GM08714 (cell line): ENCODE data around the gene FAM227A.
"Not testable (repeated sequence)": the region's sequence is repeated elsewhere in the genome, so short reads cannot be mapped to it uniquely, and the experiment has no call there.

Source experiments
- H3K4me3 ChIP-seq: fragments of 200-500 bp; sonication (Bioruptor generic); 2 replicates; pipeline ENCODE4 v1.5.1; 2014; ENCODE audit warnings: mild to moderate bottlenecking, low read length, inconsistent platforms
- ZNF274 ChIP-seq: IDR thresholded peaks from 2 replicates; pipeline ENCODE4 v1.6.1; 2012; ENCODE audit warnings: mild to moderate bottlenecking, low read depth, low read length

FAM227A gene

DNA sequence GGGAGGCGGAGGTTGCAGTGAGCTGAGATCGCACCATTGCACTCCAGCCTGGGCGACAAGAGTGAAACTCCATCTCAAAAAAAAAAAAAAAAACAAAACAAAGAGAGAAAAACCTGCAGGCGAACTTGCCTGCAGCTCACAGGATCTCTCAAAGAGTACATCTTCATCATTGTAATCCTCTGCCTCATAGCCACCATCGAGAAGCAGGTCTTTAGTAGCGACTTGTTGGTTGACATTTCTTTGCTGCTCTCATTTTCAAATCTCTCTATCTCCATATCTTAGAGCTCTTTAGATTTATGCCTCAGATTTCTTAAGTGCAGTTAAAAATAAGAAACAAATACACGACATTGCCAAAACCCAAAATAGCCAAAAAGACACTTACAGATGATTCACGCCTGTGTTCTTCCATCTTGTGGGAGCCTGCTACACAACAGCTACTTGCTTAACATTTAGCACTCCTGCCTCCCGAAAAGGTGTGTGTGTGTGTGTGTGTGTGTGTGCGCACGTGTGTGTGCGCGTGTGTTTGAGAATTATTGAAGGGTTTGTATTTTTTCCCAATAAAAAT, 14.6 kb downstream of the FAM227A start:
- H3K4me3 ChIP-seq, result no peak overlapping the region
- no peak for TF ChIP-seq ZNF274

DNA sequence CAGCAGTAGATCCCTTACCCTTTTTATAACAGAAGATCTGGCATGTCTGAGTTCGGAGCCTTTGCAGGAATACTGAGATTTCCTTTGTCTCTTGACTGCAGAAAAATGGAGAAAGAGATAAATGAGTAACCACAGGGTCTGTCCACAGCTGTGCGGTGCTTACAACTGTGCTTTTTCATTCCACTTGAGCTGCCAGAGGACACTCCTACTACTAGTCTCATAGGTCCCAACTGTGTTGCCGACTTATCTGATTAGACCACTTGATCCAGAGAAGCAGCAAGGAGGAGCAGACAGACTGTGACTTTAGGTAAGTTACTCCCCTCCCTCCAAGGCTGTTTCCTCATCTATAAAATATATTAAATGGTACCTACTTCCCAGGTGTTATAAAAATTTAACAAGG, 17.5 kb downstream of the FAM227A start:
- no peak overlapping the region for H3K4me3 ChIP-seq
- TF ChIP-seq ZNF274, result no peak

DNA sequence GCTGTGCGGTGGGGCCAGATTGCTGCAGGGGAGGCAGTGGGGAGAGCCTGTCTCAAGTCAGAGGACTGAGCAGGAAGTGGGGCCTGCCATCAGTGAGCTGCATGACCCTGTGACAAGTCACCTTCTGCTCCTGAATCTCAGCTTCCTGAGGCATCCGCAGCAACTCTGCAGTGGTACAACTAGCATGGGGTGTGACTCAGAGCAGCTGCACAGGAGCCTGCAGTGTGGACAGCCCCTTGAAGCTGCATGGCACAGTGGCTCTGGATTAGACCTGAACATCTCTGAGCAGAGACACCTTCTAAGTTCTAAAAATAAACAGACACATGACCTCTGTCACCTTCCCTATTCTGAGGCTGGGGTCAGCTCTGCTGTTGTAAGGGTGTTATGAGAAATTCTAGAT, 18.0 kb downstream of the FAM227A start:
- no peak for TF ChIP-seq ZNF274
- H3K4me3 ChIP-seq, result no peak overlapping the region

DNA sequence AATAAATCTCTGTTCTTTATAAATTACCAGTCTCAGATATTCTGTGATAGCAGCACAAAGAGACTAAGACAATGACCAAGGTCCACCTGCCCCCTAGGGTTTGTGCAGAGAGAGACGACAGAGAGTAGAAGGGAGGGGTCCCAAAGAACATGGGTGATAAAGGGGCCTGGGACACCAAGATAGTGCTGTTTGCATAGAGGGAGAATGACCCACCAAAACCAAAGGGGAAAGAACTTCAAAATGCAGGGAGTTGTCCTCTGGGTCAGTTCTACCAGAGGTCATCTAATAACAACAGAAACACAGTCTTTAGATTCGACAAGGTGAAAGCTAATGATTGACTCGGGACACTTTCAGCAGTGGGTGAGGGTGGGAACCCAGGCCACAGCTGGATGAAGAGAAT, 23.7 kb downstream of the FAM227A start:
- no peak for TF ChIP-seq ZNF274

DNA sequence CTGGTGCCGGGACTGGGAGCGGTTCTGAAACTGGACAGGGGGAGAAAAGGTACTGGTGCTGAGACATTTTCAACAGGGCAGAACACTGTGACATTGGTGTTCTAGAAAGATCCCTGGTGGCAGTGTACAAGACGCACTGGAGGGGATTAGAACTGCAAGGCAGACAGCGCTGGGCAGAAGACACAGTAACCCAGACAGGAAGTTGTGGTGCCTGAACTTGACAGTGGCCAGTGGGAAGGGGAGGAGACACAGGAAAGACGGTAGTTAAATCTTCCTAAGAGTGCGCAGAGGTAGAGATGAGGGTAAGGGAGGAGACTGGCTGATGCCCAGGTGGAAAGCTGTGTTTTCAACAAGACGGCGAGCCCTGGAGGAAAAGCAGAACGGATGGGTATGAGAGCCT, 24.5 kb downstream of the FAM227A start:
- TF ChIP-seq ZNF274, result no peak
- no peak overlapping the region for H3K4me3 ChIP-seq

More for the DNA sequence above, 23.7 kb downstream of the FAM227A start:
- no peak overlapping the region for H3K4me3 ChIP-seq

DNA sequence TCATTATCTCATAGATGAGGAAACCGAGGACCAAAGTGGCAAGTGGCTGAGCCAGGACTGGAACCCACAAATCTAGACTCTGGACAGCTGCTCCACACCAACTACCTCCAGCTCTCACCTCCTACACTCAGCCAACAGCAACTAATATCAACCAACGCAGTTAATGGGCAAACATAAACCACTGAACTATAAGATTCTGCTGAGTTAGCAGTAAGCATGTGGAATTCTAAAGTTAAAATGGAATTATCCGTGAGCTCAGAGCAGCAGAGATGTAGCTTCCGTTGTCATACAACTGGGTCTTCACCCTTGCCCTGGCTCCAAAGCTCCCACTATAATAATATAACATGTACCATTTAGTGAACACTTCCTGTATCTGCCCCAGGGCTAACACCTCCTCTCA, 27.1 kb downstream of the FAM227A start:
- no peak overlapping the region for H3K4me3 ChIP-seq
- TF ChIP-seq ZNF274, result no peak

DNA sequence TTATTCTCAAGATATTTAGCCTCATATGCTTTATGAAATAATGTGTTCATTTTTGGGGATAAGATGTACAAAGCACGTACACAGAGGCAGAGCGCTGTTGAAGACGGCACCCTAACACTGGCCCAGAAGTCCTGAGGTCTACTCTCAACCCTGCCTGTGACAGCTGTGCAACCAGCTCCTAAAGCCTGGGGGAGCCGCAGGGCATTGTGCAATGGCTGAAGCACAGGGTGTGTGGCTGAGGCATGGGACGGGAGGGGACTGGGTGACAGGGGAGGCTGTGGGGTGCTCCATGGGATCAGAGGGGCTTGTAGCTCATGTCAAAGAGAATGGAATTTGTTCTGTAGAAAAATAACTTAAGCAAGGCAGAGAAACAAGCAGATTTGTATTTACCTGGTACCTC, 27.7 kb downstream of the FAM227A start:
- no peak for TF ChIP-seq ZNF274

DNA sequence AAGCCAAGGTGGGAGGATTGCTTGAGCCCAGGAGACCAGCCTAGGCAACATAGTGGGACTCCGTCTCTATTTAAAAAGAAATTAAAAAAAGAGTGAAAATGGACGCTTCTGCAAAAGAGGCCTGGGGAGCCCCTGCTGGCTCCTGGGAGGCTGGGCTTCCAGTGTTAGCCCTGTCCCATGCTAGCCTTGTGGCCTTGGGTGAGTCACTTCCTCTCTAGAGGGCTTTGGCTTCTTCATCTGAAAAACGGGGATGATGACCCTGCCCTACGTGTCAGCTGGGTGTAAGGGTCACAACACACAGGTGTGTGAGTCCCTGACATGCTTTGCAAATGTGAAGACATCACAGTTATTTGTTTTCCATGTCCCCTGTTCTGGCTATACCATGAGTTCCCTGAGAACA, 32.8 kb downstream of the FAM227A start:
- H3K4me3 ChIP-seq, result no peak overlapping the region
- no peak for TF ChIP-seq ZNF274

More for the DNA sequence above, 27.7 kb downstream of the FAM227A start:
- no peak overlapping the region for H3K4me3 ChIP-seq

DNA sequence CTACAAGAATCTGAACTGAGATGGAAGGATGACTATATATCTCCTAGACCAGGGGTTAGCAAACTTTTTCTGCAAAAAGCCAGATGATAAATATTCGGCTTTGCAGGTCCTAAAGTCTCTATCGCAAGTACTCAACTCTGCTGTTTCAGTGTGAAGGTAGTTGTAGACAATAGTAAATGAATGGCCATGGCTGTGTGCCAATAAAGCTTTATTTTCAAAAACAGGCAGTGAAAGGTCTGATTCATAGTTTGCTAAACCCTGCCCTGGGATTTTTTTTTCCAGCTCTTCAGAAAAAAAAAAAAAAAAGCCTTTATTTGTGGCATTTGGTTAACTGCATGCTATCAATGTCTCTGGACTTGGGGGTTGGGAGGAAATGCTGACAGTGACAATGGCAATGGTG, 37.5 kb downstream of the FAM227A start:
- TF ChIP-seq ZNF274, result no peak
- H3K4me3 ChIP-seq, result no peak overlapping the region

DNA sequence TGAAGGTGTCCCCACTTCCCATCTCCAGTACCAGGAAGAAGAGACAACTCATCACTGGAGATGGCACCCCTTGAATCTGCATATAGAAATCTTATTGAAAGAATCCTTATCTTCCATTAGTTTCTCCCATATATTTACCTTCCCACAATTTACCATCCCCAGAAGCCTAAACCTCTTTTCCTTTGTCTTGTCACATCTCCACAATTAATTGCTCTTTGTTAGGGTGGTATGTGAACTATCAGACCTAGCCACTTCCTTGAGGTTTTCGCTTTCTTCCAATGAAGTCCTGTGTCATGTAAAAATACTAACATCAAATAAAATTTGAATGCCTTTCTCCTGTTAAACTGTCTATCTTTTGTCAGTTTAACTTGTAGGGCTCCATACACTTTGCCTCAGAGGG, 37.9 kb downstream of the FAM227A start:
- H3K4me3 ChIP-seq, result no peak overlapping the region
- TF ChIP-seq ZNF274, result no peak

DNA sequence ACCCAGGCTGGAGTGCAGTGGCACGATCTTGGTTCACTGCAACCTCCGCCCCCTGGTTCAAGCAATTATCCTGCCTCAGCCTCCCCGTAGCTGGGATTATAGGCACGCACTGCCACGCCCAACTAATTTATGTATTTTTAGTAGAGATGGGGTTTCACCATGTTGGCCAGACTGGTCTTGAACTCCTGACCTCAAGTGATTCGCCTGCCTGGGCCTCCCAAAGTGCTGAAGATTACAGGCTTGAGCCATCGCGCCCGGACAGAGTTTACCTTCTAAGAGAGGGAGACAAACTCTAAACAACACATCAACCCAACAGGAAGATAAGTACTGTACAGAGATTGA, 41.2 kb downstream of the FAM227A start:
- H3K4me3 ChIP-seq, result not testable (repeated sequence)

DNA sequence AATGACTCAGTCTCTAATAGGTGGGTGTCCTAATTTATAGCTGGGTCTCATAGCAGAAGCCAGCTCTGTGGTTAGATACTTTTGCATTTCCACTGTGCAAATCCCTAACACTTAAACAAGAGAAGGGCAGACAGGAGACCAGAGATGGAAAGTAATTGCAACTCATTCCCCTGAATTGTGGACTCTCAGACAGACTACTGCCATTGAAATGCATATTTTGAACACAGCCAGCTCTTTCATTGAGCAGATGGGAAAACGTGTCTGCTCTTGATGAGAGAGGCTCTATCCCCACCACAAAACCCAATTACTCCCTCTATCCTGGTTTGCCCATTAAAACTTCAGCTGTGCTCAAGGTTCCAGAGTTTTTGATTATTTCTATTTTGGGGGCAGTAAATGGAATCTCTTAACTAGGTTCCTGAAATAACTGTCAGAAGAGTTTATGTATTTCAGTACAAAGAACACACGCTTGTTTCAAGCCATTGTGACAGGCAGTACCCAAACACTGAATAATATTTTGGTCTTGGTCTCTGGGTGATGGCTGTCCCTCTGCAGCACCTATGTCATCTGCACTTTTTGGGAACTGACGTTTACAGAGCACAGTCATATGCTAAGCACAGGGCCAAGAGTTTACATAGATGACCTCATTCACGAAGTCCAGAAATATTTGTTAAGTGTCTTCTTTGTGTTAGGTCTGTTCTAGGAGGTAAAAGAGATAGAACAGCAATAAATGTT, 41.7 kb downstream of the FAM227A start:
- H3K4me3 ChIP-seq, result no peak overlapping the region
- TF ChIP-seq ZNF274, result no peak

DNA sequence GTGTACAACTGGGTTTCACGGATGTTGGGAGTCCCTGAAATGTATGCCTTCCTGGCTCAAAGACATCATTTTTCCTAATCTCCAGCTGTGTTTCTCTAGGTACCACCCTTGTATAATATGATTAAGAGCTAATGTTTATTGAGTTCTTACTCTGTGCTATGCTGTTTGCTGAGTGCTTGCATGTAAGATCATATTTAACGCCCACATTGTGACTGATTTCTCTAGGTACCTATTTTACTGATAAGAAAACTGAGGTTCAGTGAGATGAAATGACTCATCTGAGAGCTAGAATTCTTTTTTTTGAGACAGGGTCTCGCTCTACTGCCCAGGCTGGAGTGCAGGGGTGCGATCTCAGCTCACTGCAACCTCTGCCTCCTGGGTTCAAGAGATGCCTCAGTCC, 42.6 kb downstream of the FAM227A start:
- TF ChIP-seq ZNF274, result no peak

DNA sequence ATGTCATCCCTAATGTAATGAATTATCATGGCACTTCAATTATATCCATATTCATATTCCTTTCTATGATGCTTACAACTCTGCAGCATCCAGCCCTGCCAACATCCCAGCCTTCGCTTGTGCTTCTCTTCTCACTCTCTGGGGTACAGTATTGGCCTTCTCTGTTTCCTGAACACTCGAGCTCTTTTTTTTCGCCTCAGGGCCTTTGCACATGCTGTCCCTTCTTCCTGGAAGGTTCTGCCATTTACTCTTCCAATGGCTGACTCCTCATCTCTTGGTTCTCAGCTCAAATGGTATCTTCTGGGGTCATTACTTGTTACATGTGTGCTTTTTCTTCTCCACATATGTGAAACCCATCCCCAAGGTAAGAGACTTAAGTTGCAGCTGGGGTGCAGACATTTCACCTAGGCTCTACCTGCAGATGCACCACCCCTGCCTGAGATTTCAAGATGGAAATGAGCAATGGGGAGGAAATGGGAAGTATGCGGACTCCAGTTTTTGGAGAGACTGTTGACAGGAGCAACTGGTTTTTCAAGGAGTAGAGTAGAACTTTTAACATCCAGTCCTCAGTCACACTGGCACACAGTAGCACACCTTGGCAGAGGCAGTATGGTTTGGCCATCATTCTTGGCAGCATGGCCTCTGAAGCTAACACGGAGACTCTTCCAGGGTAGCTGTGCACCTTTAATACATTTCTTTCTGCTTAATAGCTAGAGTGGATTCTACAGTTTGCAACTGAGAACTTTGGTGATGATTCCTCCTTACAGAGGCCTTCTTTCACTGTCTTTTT, 43.8 kb downstream of the FAM227A start:
- no peak for TF ChIP-seq ZNF274
- H3K4me3 ChIP-seq, result no peak overlapping the region

More for the DNA sequence above, 42.6 kb downstream of the FAM227A start:
- H3K4me3 ChIP-seq, result no peak overlapping the region

DNA sequence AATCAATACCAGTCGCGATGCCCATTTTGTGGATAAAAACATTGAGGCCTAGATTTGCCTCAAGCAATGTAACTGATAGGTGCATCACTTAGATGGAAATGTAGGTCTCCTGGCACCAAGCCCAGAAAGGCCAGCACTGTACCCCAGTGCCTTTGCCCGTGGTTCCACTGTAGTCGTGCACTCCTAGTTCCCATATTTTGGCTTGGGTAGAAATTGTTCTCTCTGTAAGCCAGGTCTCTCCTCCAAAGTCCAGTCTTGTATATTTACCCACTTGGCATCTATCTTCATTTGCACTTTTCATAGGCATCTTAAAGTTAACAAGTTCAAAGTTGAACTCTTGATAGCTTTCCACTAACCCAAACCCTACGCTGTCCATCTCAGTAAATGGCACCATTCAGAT, 44.6 kb downstream of the FAM227A start:
- no peak for TF ChIP-seq ZNF274
- no peak overlapping the region for H3K4me3 ChIP-seq

DNA sequence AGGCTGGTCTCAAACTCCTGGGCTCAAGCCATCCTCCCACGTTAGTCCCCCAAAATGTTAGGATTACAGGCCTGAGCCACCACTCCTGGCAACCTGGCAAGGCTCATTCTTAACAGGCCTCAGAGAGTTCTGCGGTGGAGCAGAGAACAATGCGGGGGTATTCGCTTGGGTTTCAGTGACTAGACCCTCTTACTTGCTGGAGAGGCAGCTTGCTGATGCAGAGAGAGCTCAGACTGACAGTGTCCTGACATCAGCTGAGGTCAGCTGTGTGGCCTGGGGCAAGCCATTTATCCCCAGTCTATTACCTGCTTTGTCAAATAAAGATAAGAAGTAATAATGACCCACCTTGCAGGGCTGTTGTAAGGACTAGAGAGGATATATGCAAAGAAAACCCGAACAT, 46.0 kb downstream of the FAM227A start:
- no peak overlapping the region for H3K4me3 ChIP-seq
- no peak for TF ChIP-seq ZNF274
